Pancreas (tissue), 10 donors: ENCODE data around the gene SLC49A3. TPM values are rescaled to one million over a fixed set of nuclear protein-coding genes. Genes with fewer than 3 reads are reported as not detected.
A peak's percentile ranks its signal among the peaks of the same experiment; 100 is the strongest.

ENCODE experiments used
- ATAC-seq, 4 donors: fragments of 200-7000 bp; cut with Tn5 transposase; one replicate each; pipeline versions ENCODE4 v1.8.0 to v1.9.1; 2020; ENCODE audit warnings: mild to moderate bottlenecking in 4 of 4, moderate library complexity in 4 of 4
- DNase-seq, 6 donors: peaks; one replicate each; pipeline ENCODE4 v3.0.0-alpha.2; 2020
- FAIRE-seq: peaks from 2 replicates; lab custom pipeline; 2012; peaks lifted over from hg19 to GRCh38; lab: Jason Lieb, UNC
- H3K27ac ChIP-seq, 4 donors: fragments of 200-600 bp; sonication (generic); 1 replicate in 3 of 4; 2 replicates in 1 of 4; pipeline versions ENCODE4 v1.5.0 to v1.8.0; 2020
- H3K27me3 ChIP-seq, 4 donors: fragments of 200-600 bp; one replicate each; pipeline ENCODE4 v1.8.0; 2021
- H3K36me3 ChIP-seq, 3 donors: fragments of 200-600 bp; sonication (generic) in 1 of 3; one replicate each; pipeline versions ENCODE4 v1.5.0 to v1.8.0; 2020 to 2021
- H3K4me1 ChIP-seq, 3 donors: fragments of 200-600 bp; one replicate each; pipeline ENCODE4 v1.8.0; 2021
- H3K4me3 ChIP-seq, 4 donors: fragments of 200-600 bp; sonication (generic) in 2 of 4; one replicate each; pipeline versions ENCODE4 v1.5.0 to v1.8.0; 2020 to 2021
- H3K9me3 ChIP-seq, 4 donors: fragments of 200-600 bp; one replicate each; pipeline ENCODE4 v1.8.0; 2021
- WGBS, 2 donors: extraction: QIAGEN DNeasy Blood & Tissue Kit; methylation state at CpG; one replicate each; pipeline ENCODE4 v1.1.7; 2013; 5-methylcytosine and 5-hydroxymethylcytosine counted together
- intact Hi-C, 3 donors: fragments of 100-400 bp; cut with DNase I; formaldehyde crosslinking; loops; one replicate each; pipeline versions ENCODE4 v1.11.1 to v1.14.2; 2022
- polyA plus RNA-seq, 2 donors: library from polyadenylated mRNA; stranded (reverse); fragments of 200-250 nt; gene quantifications; one replicate each; pipeline ENCODE4 v1.2.3, GENCODE V29; 2013
- total RNA-seq, 6 donors: library from RNA; stranded (reverse); fragmentation: NEBNext Ultra II Directional in 4 of 6; extraction: Animal tissue kit (Norgen Biotek cat#: 25700) in 4 of 6; gene quantifications; one replicate each; pipeline versions ENCODE4 v1.2.1 to v1.2.4, GENCODE V29; 2021 to 2023
- TF ChIP-seq, protein P1 (sequence below), 4 donors: fragments of 200-600 bp; sonication (generic) in 3 of 4; IDR thresholded peaks; one replicate each; pipeline versions ENCODE4 v1.5.0 to v1.8.0; 2021; ENCODE audit warnings: antibody characterized with exemption in 4 of 4
- donor health status: healthy with polysubstance abuse.
- donor health status: DM: no; HTN: no; CAD: no; lungs with moderate emphysema.
- donor health status: DM: no; HTN: no; CAD: no.
- donor health status: control.
- donor health status: control.
- donor health status: Bipolar disorder and iron deficiency.
- donor health status: DM: yes; HTN: yes; CAD: no.
- donor health status: DM: no; HTN: no; CAD: no.
- donor health status: DM: no; HTN: no; CAD: no.
- donor health status: DM: yes; HTN: yes; CAD: no.

SLC49A3 gene
- total and polyA plus RNA-seq, 8 donors: 3.3 to 20.8 (median 6.1) TPM

DNA sequence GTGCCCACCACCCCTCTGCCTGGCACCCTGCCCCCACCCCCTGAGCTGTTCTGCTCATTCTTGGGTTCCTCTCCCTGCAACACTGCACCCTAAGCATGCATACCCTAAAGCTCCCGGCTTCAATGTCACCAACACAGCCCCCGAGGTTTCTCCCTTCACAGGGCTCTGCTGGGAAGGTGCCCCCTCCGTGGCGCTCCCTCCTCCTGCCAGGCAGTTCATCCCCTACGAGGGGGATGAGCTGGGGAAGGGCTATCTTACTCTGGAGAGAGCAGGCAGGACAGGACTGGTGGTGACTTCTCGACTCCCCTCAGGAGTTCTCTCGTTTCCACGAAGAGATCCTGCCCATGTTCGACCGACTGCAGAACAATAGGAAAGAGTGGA is 21.4 kb downstream of the SLC49A3 start:
- WGBS, 2 donors: 50 to 54% methylated on average over 10 of the region's 10 CpGs
- intact Hi-C loops: no loop called here
- FAIRE-seq (no peak), DNase-seq (no peak), ATAC-seq (no peak)
- no peaks in the 10 kb centered on the region for H3K9me3 ChIP-seq
- H3K4me1 ChIP-seq: no peaks in the 10 kb centered on the region
- TF ChIP-seq, protein P1, sequence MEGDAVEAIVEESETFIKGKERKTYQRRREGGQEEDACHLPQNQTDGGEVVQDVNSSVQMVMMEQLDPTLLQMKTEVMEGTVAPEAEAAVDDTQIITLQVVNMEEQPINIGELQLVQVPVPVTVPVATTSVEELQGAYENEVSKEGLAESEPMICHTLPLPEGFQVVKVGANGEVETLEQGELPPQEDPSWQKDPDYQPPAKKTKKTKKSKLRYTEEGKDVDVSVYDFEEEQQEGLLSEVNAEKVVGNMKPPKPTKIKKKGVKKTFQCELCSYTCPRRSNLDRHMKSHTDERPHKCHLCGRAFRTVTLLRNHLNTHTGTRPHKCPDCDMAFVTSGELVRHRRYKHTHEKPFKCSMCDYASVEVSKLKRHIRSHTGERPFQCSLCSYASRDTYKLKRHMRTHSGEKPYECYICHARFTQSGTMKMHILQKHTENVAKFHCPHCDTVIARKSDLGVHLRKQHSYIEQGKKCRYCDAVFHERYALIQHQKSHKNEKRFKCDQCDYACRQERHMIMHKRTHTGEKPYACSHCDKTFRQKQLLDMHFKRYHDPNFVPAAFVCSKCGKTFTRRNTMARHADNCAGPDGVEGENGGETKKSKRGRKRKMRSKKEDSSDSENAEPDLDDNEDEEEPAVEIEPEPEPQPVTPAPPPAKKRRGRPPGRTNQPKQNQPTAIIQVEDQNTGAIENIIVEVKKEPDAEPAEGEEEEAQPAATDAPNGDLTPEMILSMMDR (IDR thresholded peaks at IDR 0.05): no peak
- H3K4me3 ChIP-seq: no peak overlapping the region
- no peak overlapping the region for H3K27ac ChIP-seq
- no peaks in the 10 kb centered on the region for H3K27me3 ChIP-seq
- H3K36me3 ChIP-seq: peaks cover 0 to 8% (median 0%) of the 10 kb centered on the region in 3 donors

DNA sequence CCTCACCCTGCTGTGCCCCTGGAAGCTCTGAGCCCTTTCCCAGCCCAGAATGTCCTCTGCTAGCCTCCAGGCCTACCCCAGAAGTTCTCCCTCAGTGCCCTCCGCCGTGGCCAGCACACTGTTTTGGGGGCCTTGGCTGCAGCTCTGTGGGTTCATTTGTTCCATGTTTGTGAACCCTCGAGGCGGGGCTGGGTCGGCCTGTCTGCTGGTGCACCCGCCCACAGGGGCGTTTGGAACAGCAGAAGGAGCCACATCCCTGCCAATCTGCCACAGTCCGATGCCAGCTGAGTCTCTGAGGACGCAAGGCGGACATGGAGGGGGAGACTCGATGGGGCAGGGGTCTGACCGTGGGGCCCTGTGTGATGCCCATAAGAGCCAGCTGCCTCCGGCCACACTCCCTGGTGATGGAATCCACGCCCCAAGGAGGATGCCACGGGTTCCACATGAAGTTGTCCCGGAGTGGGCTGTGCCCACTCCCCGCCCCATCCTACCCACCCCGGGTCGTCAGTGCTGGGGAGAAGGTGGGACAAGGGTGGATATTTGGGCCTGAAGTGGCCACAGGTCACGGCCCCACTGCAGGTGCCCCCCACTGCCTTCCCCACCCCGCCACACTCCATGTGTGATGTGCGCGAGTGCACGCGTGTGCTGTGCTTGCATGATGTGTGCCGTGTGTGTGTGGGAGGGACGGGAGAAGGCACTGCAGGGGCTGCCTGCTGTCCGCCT is 22.0 kb downstream of the SLC49A3 start:
- H3K27ac ChIP-seq: no peak overlapping the region
- peaks cover 0 to 5% (median 0%) of the 10 kb centered on the region in 3 donors for H3K36me3 ChIP-seq
- H3K9me3 ChIP-seq: no peaks in the 10 kb centered on the region
- intact Hi-C loops: no loop called here
- ATAC-seq (no peak), FAIRE-seq (no peak), DNase-seq (peak in 2 of 6 donors; percentile 15 to 70)
- TF ChIP-seq, protein P1 (IDR thresholded peaks at IDR 0.05): no peak
- no peaks in the 10 kb centered on the region for H3K4me1 ChIP-seq
- 67 to 83% methylated on average over 26 to 28 of the region's 28 CpGs for WGBS, 2 donors
- H3K27me3 ChIP-seq: no peaks in the 10 kb centered on the region
- no peak overlapping the region for H3K4me3 ChIP-seq

DNA sequence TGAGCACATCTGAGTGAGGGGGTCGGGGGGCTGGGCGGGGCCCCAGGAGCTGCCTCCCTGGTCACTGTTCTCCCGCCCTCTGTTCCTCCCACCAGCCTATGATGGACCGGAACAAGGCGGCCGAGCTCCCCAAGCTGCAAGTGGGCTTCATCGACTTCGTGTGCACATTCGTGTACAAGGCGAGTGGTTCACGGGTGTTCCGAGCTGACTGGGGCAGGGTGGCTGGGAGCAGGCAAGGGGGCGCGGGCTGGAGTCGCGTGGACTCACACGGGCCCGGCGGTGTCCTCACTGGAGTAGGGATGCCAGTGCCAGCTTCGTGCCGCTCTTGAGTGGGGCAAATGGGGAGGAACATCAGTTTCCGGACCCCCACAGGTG is 22.5 kb downstream of the SLC49A3 start:
- H3K27me3 ChIP-seq: no peaks in the 10 kb centered on the region
- H3K36me3 ChIP-seq: no peaks in the 10 kb centered on the region
- no peaks in the 10 kb centered on the region for H3K4me1 ChIP-seq
- DNase-seq (peak in 1 of 6 donors; percentile 19), FAIRE-seq (no peak), ATAC-seq (no peak)
- intact Hi-C loops: no loop called here
- TF ChIP-seq, protein P1 (IDR thresholded peaks at IDR 0.05): no peak
- 72 to 77% methylated on average over 20 to 22 of the region's 22 CpGs for WGBS, 2 donors
- H3K4me3 ChIP-seq: no peak overlapping the region
- H3K27ac ChIP-seq: no peak overlapping the region
- no peaks in the 10 kb centered on the region for H3K9me3 ChIP-seq

DNA sequence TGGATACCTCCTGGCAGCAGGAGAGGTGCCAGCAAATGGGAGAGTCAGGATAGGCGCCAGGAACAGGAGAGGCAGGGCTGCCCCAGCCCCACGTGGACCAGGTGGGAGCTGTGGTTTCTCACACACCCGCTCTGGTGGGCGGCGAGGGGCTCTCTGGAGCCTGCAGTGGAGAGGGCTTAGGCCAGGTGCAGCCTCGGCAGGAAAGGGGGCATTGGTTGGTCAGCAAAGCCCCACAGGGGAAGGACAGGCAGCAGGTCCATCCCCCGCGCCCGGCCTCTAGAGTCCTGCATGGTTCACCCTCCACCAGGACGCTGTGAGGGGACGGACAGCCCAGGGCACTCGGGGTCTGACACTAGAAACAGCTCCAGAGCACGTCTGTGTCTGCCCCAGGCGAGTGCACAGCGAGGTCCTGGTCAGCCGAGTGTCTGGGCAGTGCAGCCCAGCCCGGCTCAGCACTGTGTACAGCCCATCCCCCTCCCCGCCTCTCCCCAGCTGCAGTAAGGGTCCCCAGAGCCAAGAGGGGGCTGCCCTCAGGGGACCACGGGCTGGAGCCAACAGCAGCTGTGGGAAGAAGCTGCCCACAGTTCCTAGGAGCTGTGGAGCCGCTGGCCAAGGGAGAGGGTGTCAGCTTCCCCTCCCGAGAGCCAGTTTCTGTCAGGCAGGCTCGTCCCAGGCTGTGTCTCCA is 23.1 kb downstream of the SLC49A3 start:
- TF ChIP-seq, protein P1 (IDR thresholded peaks at IDR 0.05): no peak
- ATAC-seq: no peak
- no peak for FAIRE-seq
- Histone ChIP-seq H3K36me3 (no peaks in the 10 kb centered on the region), H3K4me1 (no peaks in the 10 kb centered on the region), H3K27me3 (no peaks in the 10 kb centered on the region), H3K27ac (no peak overlapping the region), H3K4me3 (no peak overlapping the region), H3K9me3 (no peaks in the 10 kb centered on the region)
- WGBS, 2 donors: 57 to 70% methylated on average over 21 to 22 of the region's 22 CpGs
- DNase-seq: peak in 2 of 6 donors; percentile 22 to 69
- intact Hi-C loops: no loop called here

DNA sequence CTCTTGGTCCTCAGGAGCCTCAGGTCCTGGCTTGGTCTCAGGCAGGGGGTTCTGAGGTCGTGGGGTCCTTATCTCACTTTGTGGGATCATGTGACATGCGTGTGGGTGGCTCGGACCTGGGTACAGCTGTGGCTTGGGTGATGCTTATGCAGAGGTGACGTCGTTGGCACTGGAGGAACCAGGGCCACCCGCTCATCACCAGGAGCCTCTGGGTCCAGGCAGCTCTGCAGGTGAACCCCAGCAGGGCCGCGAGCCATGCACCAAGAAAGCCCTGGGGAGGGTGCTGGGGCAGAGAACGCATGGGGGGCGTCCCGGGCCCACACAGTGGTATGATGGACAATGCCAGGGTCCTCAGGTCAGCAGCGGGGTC is 23.6 kb downstream of the SLC49A3 start:
- DNase-seq (peak in 2 of 6 donors; percentile 42 to 57), ATAC-seq (no peak), FAIRE-seq (no peak)
- 70 to 88% methylated on average over 12 of the region's 12 CpGs for WGBS, 2 donors
- Histone ChIP-seq H3K4me1 (no peaks in the 10 kb centered on the region), H3K4me3 (no peak overlapping the region), H3K27me3 (no peaks in the 10 kb centered on the region), H3K36me3 (no peaks in the 10 kb centered on the region), H3K27ac (no peak overlapping the region), H3K9me3 (no peaks in the 10 kb centered on the region)
- intact Hi-C loops: no loop called here
- TF ChIP-seq, protein P1 (IDR thresholded peaks at IDR 0.05): no peak
